NCI-H146 (cell line): ENCODE data around the gene TRIM50.
"Not testable (repeated sequence)": the region's sequence is repeated elsewhere in the genome, so short reads cannot be mapped to it uniquely, and the experiment has no call there.

ENCODE experiments used
- DNase-seq: peaks from one replicate; lab custom pipeline; 2025; lab: John Stamatoyannopoulos, UW

The TRIM50 gene

GRCh38 chr7:73327922-73328321 is at the start of gene TRIM50, which contains the start of gene FKBP6:
Gene TRIM50 (minus strand): TSS chr7:73328082. CDS start chr7:73324787, 3,295 bp downstream.
Gene FKBP6 (plus strand): TSS chr7:73328161. CDS start chr7:73328429, 268 bp downstream.
- DNase-seq, result not testable (repeated sequence)

GRCh38 chr7:73376671-73377412 is 49.0 kb upstream of the TRIM50 start:
- no peak for DNase-seq

GRCh38 chr7:73376262-73376661 is 48.4 kb upstream of the TRIM50 start:
- not testable (repeated sequence) for DNase-seq

GRCh38 chr7:73373741-73374140 is 45.9 kb upstream of the TRIM50 start:
- DNase-seq, result no peak

GRCh38 chr7:73369622-73370021 is 41.7 kb upstream of the TRIM50 start:
- no peak for DNase-seq

GRCh38 chr7:73369009-73369408 is 41.1 kb upstream of the TRIM50 start:
- DNase-seq, result no peak

GRCh38 chr7:73366990-73367389 is 39.1 kb upstream of the TRIM50 start:
- DNase-seq, result no peak

GRCh38 chr7:73366127-73366526 is 38.2 kb upstream of the TRIM50 start:
- DNase-seq, result no peak

GRCh38 chr7:73364006-73364728 is 36.3 kb upstream of the TRIM50 start:
- DNase-seq, result no peak

GRCh38 chr7:73363225-73364005 is 35.5 kb upstream of the TRIM50 start:
- DNase-seq, result no peak

- not testable (repeated sequence) for DNase-seq
These were observed 32.7 kb upstream of the TRIM50 start for GRCh38 chr7:73360590-73360989.

- DNase-seq, result no peak
These were observed 32.0 kb upstream of the TRIM50 start for GRCh38 chr7:73359746-73360375.

GRCh38 chr7:73359306-73359705 is 31.4 kb upstream of the TRIM50 start:
- no peak for DNase-seq

- DNase-seq, result no peak
These were observed 30.9 kb upstream of the TRIM50 start for GRCh38 chr7:73358590-73359275.

GRCh38 chr7:73356159-73356558 is 28.3 kb upstream of the TRIM50 start:
- DNase-seq, result no peak

- DNase-seq, result no peak
These were observed 26.9 kb upstream of the TRIM50 start for GRCh38 chr7:73354821-73355220.

GRCh38 chr7:73354196-73354595 is 26.3 kb upstream of the TRIM50 start:
- DNase-seq, result no peak

GRCh38 chr7:73353243-73353642 is 25.4 kb upstream of the TRIM50 start:
- DNase-seq, result no peak

GRCh38 chr7:73352784-73353183 is 24.9 kb upstream of the TRIM50 start:
- no peak for DNase-seq

- no peak for DNase-seq
These were observed 23.7 kb upstream of the TRIM50 start for GRCh38 chr7:73351447-73352167.
